GM19463 (cell line): ENCODE data around the gene CDH4.

Experiments
- ATAC-seq: cut with Tn5 transposase; IDR thresholded peaks from one replicate; pipeline ENCODE4 v1.9.1; 2021; ENCODE audit warnings: mild to moderate bottlenecking, moderate library complexity; ENCODE audit not compliant: unreplicated experiment

The CDH4 gene

GRCh38 chr20:61925555-61926252 lies 673.6 kb downstream of the CDH4 start:
- ATAC-seq: no peak

GRCh38 chr20:61926253-61926613 lies 674.2 kb downstream of the CDH4 start:
- ATAC-seq: no peak

- ATAC-seq: no peak
These were observed 674.7 kb downstream of the CDH4 start for GRCh38 chr20:61926796-61927192.

- no peak for ATAC-seq
These were observed 675.2 kb downstream of the CDH4 start for GRCh38 chr20:61927193-61927825.

- ATAC-seq: no peak
These were observed 675.9 kb downstream of the CDH4 start for GRCh38 chr20:61927826-61928541.

GRCh38 chr20:61929561-61929960 lies 677.5 kb downstream of the CDH4 start:
- no peak for ATAC-seq

GRCh38 chr20:61929971-61930666 lies 678.1 kb downstream of the CDH4 start:
- no peak for ATAC-seq

GRCh38 chr20:61930776-61931475 lies 678.9 kb downstream of the CDH4 start:
- no peak for ATAC-seq

- no peak for ATAC-seq
These were observed 679.6 kb downstream of the CDH4 start for GRCh38 chr20:61931476-61932198.

GRCh38 chr20:61932199-61932592 lies 680.1 kb downstream of the CDH4 start:
- ATAC-seq: no peak

GRCh38 chr20:61932711-61933480 lies 680.8 kb downstream of the CDH4 start:
- ATAC-seq: no peak

- no peak for ATAC-seq
These were observed 681.5 kb downstream of the CDH4 start for GRCh38 chr20:61933481-61933950.

GRCh38 chr20:61933951-61934715 lies 682.1 kb downstream of the CDH4 start:
- ATAC-seq: no peak

GRCh38 chr20:61934716-61935530 lies 682.9 kb downstream of the CDH4 start:
- no peak for ATAC-seq

GRCh38 chr20:61935926-61936700 lies 684.1 kb downstream of the CDH4 start:
- ATAC-seq: no peak

- ATAC-seq: no peak
These were observed 684.7 kb downstream of the CDH4 start for GRCh38 chr20:61936701-61937131.
